Gastrocnemius medialis (tissue), 4 donors: Measurements from ENCODE around the gene GALNT18. TPM values are rescaled to one million over a fixed set of nuclear protein-coding genes. Genes with fewer than 3 reads are reported as not detected.

ENCODE experiments used
- ATAC-seq, 2 donors: fragments of 150-250 bp; one replicate each; pipeline ENCODE4 v1.9.1; 2016
- DNase-seq, 2 donors: peaks; one replicate each; pipeline ENCODE4 v3.0.0-alpha.2; 2019
- H3K27ac ChIP-seq, 4 donors: fragments of 200-600 bp; sonication (generic); 1 replicate in 1 of 4; 2 replicates in 3 of 4; pipeline ENCODE4 v1.5.1; 2016 to 2018; ENCODE audit warnings: mild to moderate bottlenecking in 2 of 4, moderate library complexity in 1 of 4
- H3K27me3 ChIP-seq, 3 donors: fragments of 200-600 bp; sonication (generic) in 2 of 3; 1 replicate in 1 of 3; 2 replicates in 2 of 3; pipeline versions ENCODE4 v1.5.1 to v1.6.0; 2016 to 2019; ENCODE audit warnings: mild to moderate bottlenecking in 1 of 3, moderate library complexity in 1 of 3
- H3K36me3 ChIP-seq, 2 donors: fragments of 200-600 bp; sonication (generic) in 1 of 2; one replicate each; pipeline ENCODE4 v1.5.1; 2017 to 2018
- H3K4me1 ChIP-seq, 2 donors: fragments of 200-600 bp; sonication (generic) in 1 of 2; one replicate each; pipeline ENCODE4 v1.5.1; 2016 to 2017; ENCODE audit warnings: mild to moderate bottlenecking in 2 of 2
- H3K4me3 ChIP-seq, 4 donors: fragments of 200-600 bp; sonication (generic) in 3 of 4; 1 replicate in 1 of 4; 2 replicates in 3 of 4; pipeline ENCODE4 v1.5.1; 2016 to 2019; ENCODE audit warnings: mild to moderate bottlenecking in 2 of 4
- H3K9me3 ChIP-seq, 3 donors: fragments of 200-600 bp; sonication (generic) in 2 of 3; 1 replicate in 1 of 3; 2 replicates in 2 of 3; pipeline ENCODE4 v1.5.1; 2016 to 2019
- CTCF ChIP-seq, 5 experiments: fragments of 450-650 bp in 3 of 5; fragments of 200-600 bp in 2 of 5; sonication (generic) in 2 of 5; IDR thresholded peaks in 4 of 5; conservative IDR thresholded peaks in 1 of 5; 1 replicate in 4 of 5; 2 replicates in 1 of 5; pipeline ENCODE4 v1.5.1; 2016 to 2019; ENCODE audit warnings: antibody characterized with exemption in 5 of 5, mild to moderate bottlenecking in 3 of 5, moderate library complexity in 3 of 5
- POLR2A ChIP-seq, 2 donors: fragments of 450-650 bp; IDR thresholded peaks; one replicate each; pipeline ENCODE4 v1.6.1; 2017; ENCODE audit warnings: antibody characterized with exemption in 2 of 2, mild to moderate bottlenecking in 2 of 2, moderate library complexity in 2 of 2
- in situ Hi-C, 4 donors: fragments of 200-750 bp; cut with MboI; loops; one replicate each; pipeline versions ENCODE4 v1.15.0 to v1.8.0; 2017; ENCODE audit warnings: low sequenced_read_pairs in 4 of 4
- intact Hi-C: fragments of 100-400 bp; cut with DNase I; formaldehyde crosslinking; loops from one replicate; pipeline ENCODE4 v1.15.1; 2023; ENCODE audit warnings: low total_unique reads
- total RNA-seq, 4 donors: library from RNA; depleted of rRNA; stranded (reverse); fragments of >200 nt; gene quantifications; one replicate each; pipeline versions ENCODE4 v1.1.0 to v1.2.3, GENCODE V29; 2016

Gene GALNT18
- total RNA-seq, 4 donors from 2014 or later: 10.5 to 29.2 (median 11.2) TPM

- Histone ChIP-seq H3K27me3 (no peaks in the 10 kb centered on the region), H3K4me1 (peaks cover 0 to 26% of the 10 kb centered on the region in 2 donors), H3K4me3 (no peak overlapping the region), H3K36me3 (no peaks in the 10 kb centered on the region), H3K9me3 (no peaks in the 10 kb centered on the region), H3K27ac (no peak overlapping the region)
- in situ Hi-C loops: no loop called here
- intact Hi-C loops: no loop called here
- TF ChIP-seq POLR2A (IDR thresholded peaks at IDR 0.05) (no peak), CTCF (IDR thresholded peaks at IDR 0.05 in 4 of 5, conservative IDR thresholded peaks at IDR 0.05 in 1 of 5) (no peak)
- no peak for DNase-seq
- no peak for ATAC-seq
Measured at GRCh38 chr11:11246166-11246565, 375.6 kb downstream of the GALNT18 start.

GRCh38 chr11:11245453-11245852, 376.4 kb downstream of the GALNT18 start:
- TF ChIP-seq CTCF (IDR thresholded peaks at IDR 0.05 in 4 of 5, conservative IDR thresholded peaks at IDR 0.05 in 1 of 5) (no peak), POLR2A (IDR thresholded peaks at IDR 0.05) (no peak)
- DNase-seq (no peak), ATAC-seq (no peak)
- in situ Hi-C loops (no loop called here), intact Hi-C loops (no loop called here)
- no peaks in the 10 kb centered on the region for H3K9me3 ChIP-seq
- H3K4me3 ChIP-seq: no peak overlapping the region
- H3K27me3 ChIP-seq: no peaks in the 10 kb centered on the region
- H3K36me3 ChIP-seq: no peaks in the 10 kb centered on the region
- H3K4me1 ChIP-seq: peaks cover 0 to 26% of the 10 kb centered on the region in 2 donors
- H3K27ac ChIP-seq: peak overlapping the region in 1 of 4 donors; percentile 42

- intact Hi-C loops (no loop called here), in situ Hi-C loops (no loop called here)
- peaks cover 0 to 26% of the 10 kb centered on the region in 2 donors for H3K4me1 ChIP-seq
- peak overlapping the region; percentile 42 to 59 (median 56) for H3K27ac ChIP-seq
- TF ChIP-seq POLR2A (IDR thresholded peaks at IDR 0.05) (no peak), CTCF (IDR thresholded peaks at IDR 0.05 in 4 of 5, conservative IDR thresholded peaks at IDR 0.05 in 1 of 5) (no peak)
- no peak overlapping the region for H3K4me3 ChIP-seq
- no peaks in the 10 kb centered on the region for H3K36me3 ChIP-seq
- no peaks in the 10 kb centered on the region for H3K27me3 ChIP-seq
- no peaks in the 10 kb centered on the region for H3K9me3 ChIP-seq
- DNase-seq (no peak), ATAC-seq (no peak)
Measured at GRCh38 chr11:11244470-11245080, 377.2 kb downstream of the GALNT18 start.

GRCh38 chr11:11243590-11244469, 378.0 kb downstream of the GALNT18 start:
- intact Hi-C loops (no loop called here), in situ Hi-C loops (no loop called here)
- Histone ChIP-seq H3K36me3 (no peaks in the 10 kb centered on the region), H3K4me3 (no peak overlapping the region), H3K27me3 (no peaks in the 10 kb centered on the region), H3K4me1 (peaks cover 0 to 26% of the 10 kb centered on the region in 2 donors), H3K9me3 (no peaks in the 10 kb centered on the region), H3K27ac (peak overlapping the region; percentile 42 to 59 (median 56))
- TF ChIP-seq CTCF (IDR thresholded peaks at IDR 0.05 in 4 of 5, conservative IDR thresholded peaks at IDR 0.05 in 1 of 5): no peak
- TF ChIP-seq POLR2A (IDR thresholded peaks at IDR 0.05): no peak
- ATAC-seq (peak; percentile 34 to 56), DNase-seq (no peak)
